Activated T-cell treated with anti-CD3 and anti-CD28 coated beads for 48 hours (primary cell): Measurements from ENCODE around the gene RPS6KC1.
"Not testable (repeated sequence)": the region's sequence is repeated elsewhere in the genome, so short reads cannot be mapped to it uniquely, and the experiment has no call there.

ENCODE experiments used
- DNase-seq: peaks from one replicate; pipeline ENCODE4 v3.0.0-alpha.2; 2020; ENCODE audit warnings: low read depth

RPS6KC1 gene

GRCh38 chr1:213051127-213051880 is at the start of gene RPS6KC1:
RPS6KC1 (plus strand) TSS chr1:213051241; CDS start chr1:213051405, 164 bp downstream.
- DNase-seq = peak; percentile 79

- no peak for DNase-seq
These were observed 47.8 kb upstream of the RPS6KC1 start for GRCh38 chr1:213003256-213003655.

GRCh38 chr1:213008564-213008963 is 42.5 kb upstream of the RPS6KC1 start:
- DNase-seq = no peak

- DNase-seq = no peak
These were observed 36.4 kb upstream of the RPS6KC1 start for GRCh38 chr1:213014642-213015041.

- DNase-seq = peak; percentile 90
These were observed 35.7 kb upstream of the RPS6KC1 start, which contains the start of gene ANGEL2 for GRCh38 chr1:213015099-213016050. ANGEL2 (minus strand) TSS chr1:213015867; CDS start chr1:213015671, 196 bp downstream.

GRCh38 chr1:213017447-213018273 is 33.4 kb upstream of the RPS6KC1 start:
- no peak for DNase-seq

- no peak for DNase-seq
These were observed 31.6 kb upstream of the RPS6KC1 start for GRCh38 chr1:213019450-213019849.

- DNase-seq = no peak
These were observed 31.0 kb upstream of the RPS6KC1 start for GRCh38 chr1:213020016-213020415.

GRCh38 chr1:213027024-213027423 is 24.0 kb upstream of the RPS6KC1 start:
- not testable (repeated sequence) for DNase-seq

GRCh38 chr1:213032651-213033050 is 18.4 kb upstream of the RPS6KC1 start:
- no peak for DNase-seq

- DNase-seq = no peak
These were observed 16.3 kb upstream of the RPS6KC1 start for GRCh38 chr1:213034713-213035112.

GRCh38 chr1:213035573-213035972 is 15.5 kb upstream of the RPS6KC1 start:
- DNase-seq = no peak

- no peak for DNase-seq
These were observed 9.6 kb upstream of the RPS6KC1 start for GRCh38 chr1:213041443-213041842.

- not testable (repeated sequence) for DNase-seq
These were observed 5.5 kb upstream of the RPS6KC1 start for GRCh38 chr1:213045321-213046226.

- no peak for DNase-seq
These were observed 1.8 kb upstream of the RPS6KC1 start for GRCh38 chr1:213049232-213049631.

- DNase-seq = no peak
These were observed 305 bp upstream of the RPS6KC1 start for GRCh38 chr1:213050745-213051126.

GRCh38 chr1:213051881-213052202 is 801 bp downstream of the RPS6KC1 start:
- DNase-seq = no peak

- DNase-seq = no peak
These were observed 2.4 kb downstream of the RPS6KC1 start for GRCh38 chr1:213053455-213053854.

- DNase-seq = no peak
These were observed 3.1 kb downstream of the RPS6KC1 start for GRCh38 chr1:213054142-213054541.

GRCh38 chr1:213054733-213055591 is 3.9 kb downstream of the RPS6KC1 start:
- DNase-seq = no peak
